Endothelial cell of umbilical vein (primary cell): ENCODE data around the gene XRCC4. TPM values are rescaled to one million over a fixed set of nuclear protein-coding genes. Genes with fewer than 3 reads are reported as not detected.

Source experiments
- BruUV-seq: library from RNA; stranded (reverse); fragments of 400-500 nt; replicated peaks from 2 replicates; lab custom pipeline; 2021; lab: Mats Ljungman, UMichigan
- CTCF ChIA-PET: fragments of 300-600, 350-600 bp; sonication (Branson Sonifier 250); formaldehyde crosslinking; loops from one replicate; lab custom pipeline; 2021; ENCODE audit warnings: antibody characterized with exemption, inconsistent platforms; lab: Charles Lee
- POLR2A ChIA-PET: fragments of 300-600, 350-600 bp; sonication (Branson Sonifier 250); formaldehyde crosslinking; loops from one replicate; lab custom pipeline; 2021; ENCODE audit warnings: antibody characterized with exemption, inconsistent platforms; lab: Charles Lee
- DNase-seq: peaks from one replicate; pipeline ENCODE4 v3.0.0-alpha.2; 2011; ENCODE audit warnings: low read depth, low spot score
- FAIRE-seq: peaks from 2 replicates; lab custom pipeline; 2011; peaks lifted over from hg19 to GRCh38; lab: Jason Lieb, UNC
- H2AFZ ChIP-seq: 2 replicates; pipeline ENCODE4 v1.6.0; 2012; ENCODE audit warnings: low read depth, low read length, control low read depth, inconsistent platforms
- H3K27ac ChIP-seq: 2 replicates; pipeline ENCODE4 v1.5.1; 2011; ENCODE audit warnings: low read depth, mild to moderate bottlenecking, control low read depth, low read length, moderate library complexity; ENCODE audit not compliant: insufficient read depth
- H3K27me3 ChIP-seq, 2 experiments: 2 replicates each; pipeline versions ENCODE4 v1.6.0 to v1.6.1; 2011; ENCODE audit warnings: low read length in 2 of 2, mixed read lengths in 1 of 2; ENCODE audit not compliant: control insufficient read depth in 2 of 2, insufficient read depth in 2 of 2
- H3K36me3 ChIP-seq, 2 experiments: 2 replicates in 1 of 2; 3 replicates in 1 of 2; pipeline ENCODE4 v1.5.1; 2011; ENCODE audit warnings: low read length in 2 of 2, mild to moderate bottlenecking in 1 of 2, moderate library complexity in 1 of 2; ENCODE audit not compliant: control insufficient read depth in 2 of 2, insufficient read depth in 2 of 2; ENCODE audit errors: extremely low read depth in 1 of 2
- H3K4me1 ChIP-seq: 3 replicates; pipeline ENCODE4 v1.5.1; 2011; ENCODE audit warnings: mild to moderate bottlenecking, low read length; ENCODE audit not compliant: control insufficient read depth, insufficient read depth; ENCODE audit errors: extremely low read depth
- H3K4me2 ChIP-seq: 2 replicates; pipeline ENCODE4 v1.6.1; 2011; ENCODE audit warnings: low read length, control low read depth, mixed read lengths; ENCODE audit not compliant: insufficient read depth
- H3K4me3 ChIP-seq, 3 experiments: fragments of 200-600 bp in 1 of 3; sonication (generic), shearing (Covaris generic) in 1 of 3; replicated peaks in 1 of 3; 2 replicates each; pipeline ENCODE4 v1.5.1; 2011 to 2016; ENCODE audit warnings: control low read depth in 3 of 3, low read length in 3 of 3, mild to moderate bottlenecking in 2 of 3, inconsistent platforms in 1 of 3, low read depth in 1 of 3, moderate library complexity in 1 of 3; ENCODE audit not compliant: insufficient read depth in 1 of 3
- H3K79me2 ChIP-seq: 2 replicates; pipeline ENCODE4 v1.6.0; 2012; ENCODE audit warnings: low read length, inconsistent platforms; ENCODE audit not compliant: control insufficient read depth, insufficient read depth
- H3K9ac ChIP-seq: replicated peaks from 2 replicates; pipeline ENCODE3; 2011; ENCODE audit warnings: low read length, control low read depth; ENCODE audit not compliant: insufficient read depth; ENCODE audit errors: extremely low read depth
- H3K9me1 ChIP-seq: replicated peaks from 3 replicates; pipeline ENCODE4 v1.6.0; 2011; ENCODE audit warnings: mild to moderate bottlenecking, low read length; ENCODE audit not compliant: control insufficient read depth, insufficient read depth; ENCODE audit errors: extremely low read depth
- H3K9me3 ChIP-seq: replicated peaks from 2 replicates; pipeline ENCODE4 v1.5.1; 2012; ENCODE audit warnings: low read length, inconsistent platforms; ENCODE audit not compliant: control insufficient read depth, insufficient read depth
- H4K20me1 ChIP-seq: replicated peaks from 2 replicates; pipeline ENCODE3; 2011; ENCODE audit warnings: mild to moderate bottlenecking, low read length; ENCODE audit not compliant: control insufficient read depth, insufficient read depth; ENCODE audit errors: extremely low read depth
- CTCF ChIP-seq, 2 donors: IDR thresholded peaks; 1 replicate in 1 of 2; 2 replicates in 1 of 2; pipeline ENCODE4 v1.5.1; 2011; ENCODE audit warnings: low read length in 2 of 2, mild to moderate bottlenecking in 2 of 2, moderate library complexity in 2 of 2, control low read depth in 1 of 2, inconsistent platforms in 1 of 2, low read depth in 1 of 2; ENCODE audit not compliant: insufficient read depth in 1 of 2; ENCODE audit errors: extremely low read depth in 1 of 2
- JUN ChIP-seq: IDR thresholded peaks from 2 replicates; pipeline ENCODE4 v1.6.1; 2011; ENCODE audit warnings: borderline replicate concordance, low read depth; ENCODE audit not compliant: insufficient read length, insufficient read depth
- MAX ChIP-seq: IDR thresholded peaks from 2 replicates; pipeline ENCODE4 v1.6.1; 2011; ENCODE audit not compliant: insufficient read depth, insufficient read length
- MYC ChIP-seq: IDR thresholded peaks from one replicate; pipeline ENCODE4 v1.6.1; 2011; ENCODE audit warnings: mild to moderate bottlenecking, low read depth, low read length
- POLR2AphosphoS5 ChIP-seq: IDR thresholded peaks from 2 replicates; pipeline ENCODE4 v1.6.1; 2012; ENCODE audit warnings: low read depth, mild to moderate bottlenecking, control low read depth, low read length, moderate library complexity; ENCODE audit not compliant: insufficient read depth
- dilution Hi-C: fragments of 300-500 bp; cut with MboI; formaldehyde crosslinking; loops from one replicate; pipeline ENCODE4 v1.15.0; 2019; ENCODE audit warnings: low sequenced_read_pairs; ENCODE audit not compliant: extremely low pct_ligation_motif_present
- intact Hi-C: fragments of 100-400 bp; cut with micrococcal nuclease; formaldehyde crosslinking; loops from one replicate; pipeline ENCODE4 v1.10.0; 2022
- polyA plus RNA-seq, 4 experiments: library from polyadenylated mRNA; depleted of rRNA in 3 of 4; stranded (reverse) in 3 of 4; unstranded in 1 of 4; fragments of >200 nt; gene quantifications; 2 replicates each; pipeline versions ENCODE4 v1.2.1 to v1.2.3, GENCODE V29; 2011 to 2012; ENCODE audit warnings: missing spikeins in 1 of 4
- total RNA-seq: library from RNA; stranded (reverse); gene quantifications from 2 replicates; pipeline ENCODE4 v1.2.3, GENCODE V29; 2021

XRCC4 gene
- total and polyA plus RNA-seq, 2 donors (not counting 3 experiments of a cell fraction or from before 2014, with no cell fraction given): 1.3 to 7.7 TPM

GRCh38 chr5:83102364-83102980, 25.1 kb downstream of the XRCC4 start:
- Histone ChIP-seq H3K27me3 (peaks cover 9 to 29% of the 10 kb centered on the region in 2 experiments), H3K4me3 (no peak overlapping the region), H2AFZ (no peak overlapping the region), H3K4me1 (peaks cover 9% of the 10 kb centered on the region), H3K4me2 (no peak overlapping the region), H3K79me2 (no peaks in the 10 kb centered on the region), H3K9me1 (no peaks in the 10 kb centered on the region), H3K27ac (no peak overlapping the region), H4K20me1 (peaks cover 2% of the 10 kb centered on the region), H3K9me3 (no peaks in the 10 kb centered on the region), H3K36me3 (no peaks in the 10 kb centered on the region), H3K9ac (no peak overlapping the region)
- dilution Hi-C loops: no loop called here
- ChIA-PET CTCF (no interaction called here), POLR2A (no interaction called here)
- intact Hi-C loops: no loop called here
- DNase-seq (no peak), FAIRE-seq (no peak)
- TF ChIP-seq MYC: no peak
- TF ChIP-seq CTCF (IDR thresholded peaks at IDR 0.05; ENCODE audit: extremely low read depth in 1 of 2, insufficient read depth in 1 of 2, low read depth in 1 of 2, low read length in 2 of 2): no peak
- no peak for TF ChIP-seq JUN
- TF ChIP-seq MAX: no peak
- no peak for TF ChIP-seq POLR2AphosphoS5
- BruUV-seq: no TSS peak
